Measurements from ENCODE around the gene ARHGEF28. TPM values are rescaled to one million over a fixed set of nuclear protein-coding genes. Genes with fewer than 3 reads are reported as not detected.

Gene ARHGEF28
- total RNA-seq, 2 experiments from 2014 or later, result not detected

DNA sequence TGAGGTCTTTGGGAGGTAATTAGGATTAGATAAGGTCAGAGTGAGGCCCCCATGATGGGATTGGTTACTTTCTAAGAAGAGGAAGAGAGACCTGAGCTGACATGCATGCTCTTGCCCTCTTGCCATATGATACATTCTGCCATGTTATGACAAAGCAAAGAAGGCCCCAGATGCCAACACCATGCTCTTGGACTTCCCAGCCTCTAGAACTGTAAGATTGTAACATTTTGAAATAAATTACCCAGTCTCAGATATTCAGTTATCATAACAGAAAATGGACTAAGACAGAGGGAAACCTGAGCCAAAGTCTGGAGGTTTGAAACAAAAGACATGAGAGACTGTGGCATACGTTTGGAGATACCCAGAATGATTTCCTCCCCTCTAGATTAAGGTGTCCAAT, 318.6 kb downstream of the ARHGEF28 start:
- ChIA-PET POLR2A (no interaction called here), CTCF (interaction anchor here (1.4 kb wide), 1 partner anchor 11 kb away, joined by 4 read pairs; no protein-coding TSS in a partner anchor)

DNA sequence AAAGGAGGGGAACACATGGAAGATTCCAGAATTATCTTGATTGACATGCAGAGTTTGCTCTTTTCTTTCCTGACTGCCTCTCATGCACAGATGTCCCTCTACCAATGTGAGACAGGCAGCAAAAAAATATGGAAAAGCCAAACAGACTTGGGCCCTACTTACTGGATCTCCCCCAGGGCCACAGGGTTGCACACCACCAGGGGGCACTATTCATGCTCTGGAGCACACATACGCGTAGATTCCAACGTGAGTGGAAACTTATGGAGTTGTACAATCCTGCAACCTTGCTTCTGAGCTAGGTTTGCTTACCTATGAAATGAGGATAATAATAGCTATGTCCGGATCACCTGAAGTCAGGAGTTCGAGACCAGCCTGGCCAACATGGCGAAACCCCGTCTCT, 319.5 kb downstream of the ARHGEF28 start:
- ChIA-PET CTCF (interaction anchor here (1.4 kb wide), 1 partner anchor 10 kb away, joined by 4 read pairs; no protein-coding TSS in a partner anchor), POLR2A (no interaction called here)

DNA sequence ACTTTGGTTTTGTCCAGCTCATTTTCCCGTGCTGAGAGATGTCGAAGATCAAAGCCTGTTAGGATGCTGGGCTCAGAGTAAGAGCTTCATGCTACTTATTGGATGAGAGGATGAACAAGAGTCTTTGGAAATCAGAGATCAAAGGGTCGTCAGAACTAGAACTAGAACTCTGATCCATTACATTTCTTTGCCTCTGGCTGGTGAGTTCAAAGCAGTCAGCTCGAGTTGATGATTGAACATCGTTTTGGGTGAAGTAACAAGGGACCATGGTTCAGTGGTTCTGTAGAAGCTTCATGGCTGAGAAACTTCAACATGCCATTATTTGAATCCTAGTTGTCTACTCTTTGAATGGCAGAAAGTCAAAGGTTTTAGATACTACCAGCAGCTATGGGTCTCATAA, 320.3 kb downstream of the ARHGEF28 start:
- CTCF ChIA-PET, result interaction anchor here (1.0 to 1.4 kb wide), 2 partner anchors 9 to 703 kb away, joined by 3 to 4 read pairs; no protein-coding TSS in a partner anchor

DNA sequence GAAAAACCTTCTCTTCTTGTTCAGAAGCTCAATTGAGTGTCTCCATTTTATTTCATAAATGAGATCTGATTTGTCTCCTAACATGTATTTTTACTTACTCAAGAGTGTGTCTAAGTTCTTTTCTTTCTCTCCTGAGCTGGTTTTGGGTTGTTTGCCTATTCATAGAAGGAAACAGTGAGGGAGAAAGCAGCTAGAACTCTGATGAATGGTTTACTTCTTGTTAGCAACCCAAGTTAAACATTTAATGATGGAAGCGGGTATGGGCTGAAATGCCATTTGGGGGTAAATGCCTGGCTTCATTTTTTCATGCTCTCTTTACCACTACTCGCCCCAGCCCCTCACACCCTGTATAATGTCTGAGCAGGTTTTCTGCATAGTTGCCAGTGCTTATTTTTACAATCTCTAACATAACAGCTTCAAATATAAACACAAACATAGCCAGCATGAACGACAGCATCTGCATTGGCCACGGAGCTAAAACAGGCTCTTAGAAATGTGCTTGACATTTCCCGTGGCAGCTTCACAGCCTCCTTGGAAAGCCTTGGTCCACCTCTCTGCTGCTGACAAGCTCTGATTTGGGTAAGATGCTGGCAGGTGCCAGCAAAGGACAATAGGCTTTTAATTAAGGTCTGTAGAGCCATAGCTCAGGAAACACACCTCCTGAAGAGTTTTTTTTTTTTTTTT, 321.1 kb downstream of the ARHGEF28 start:
- ChIA-PET POLR2A (no interaction called here), CTCF (interaction anchor here (1.0 kb wide), 1 partner anchor 702 kb away, joined by 3 read pairs; no protein-coding TSS in a partner anchor)

More for the DNA sequence above, 320.3 kb downstream of the ARHGEF28 start:
- POLR2A ChIA-PET, result no interaction called here

DNA sequence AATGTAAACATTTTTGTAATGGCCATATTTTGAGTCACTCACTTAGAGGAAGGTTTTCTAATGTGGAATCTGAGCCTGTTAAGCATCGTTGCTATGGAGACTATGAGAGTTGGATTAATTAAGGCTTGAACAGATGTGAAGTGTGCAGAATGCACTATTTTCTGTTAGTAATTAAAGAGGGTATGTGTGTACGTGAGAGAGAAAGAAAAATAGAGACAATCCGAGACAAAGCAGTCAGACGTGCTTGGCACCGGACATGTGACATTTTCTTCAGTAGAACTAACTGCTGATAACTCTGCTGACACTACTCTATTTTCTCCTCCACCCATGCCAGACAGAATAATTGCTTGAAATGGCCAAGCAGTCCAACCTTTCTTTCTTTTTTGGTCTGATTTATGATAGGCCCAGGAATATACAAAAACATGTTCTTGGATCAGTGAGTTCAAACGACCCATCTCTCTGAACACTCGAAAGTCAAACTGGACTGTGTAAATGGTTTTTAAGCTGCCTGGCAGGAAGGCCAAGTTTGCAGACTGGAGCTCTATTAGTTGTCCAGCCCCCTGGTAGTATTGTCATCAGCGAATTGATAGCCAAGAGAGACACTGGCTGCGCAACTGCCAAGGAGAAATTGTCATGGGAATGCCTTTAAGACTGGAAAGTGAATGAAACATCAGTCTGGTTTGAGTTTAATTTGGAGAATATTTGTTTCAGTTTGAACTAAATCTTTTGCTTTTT, 322.1 kb downstream of the ARHGEF28 start:
- POLR2A ChIA-PET, result no interaction called here

DNA sequence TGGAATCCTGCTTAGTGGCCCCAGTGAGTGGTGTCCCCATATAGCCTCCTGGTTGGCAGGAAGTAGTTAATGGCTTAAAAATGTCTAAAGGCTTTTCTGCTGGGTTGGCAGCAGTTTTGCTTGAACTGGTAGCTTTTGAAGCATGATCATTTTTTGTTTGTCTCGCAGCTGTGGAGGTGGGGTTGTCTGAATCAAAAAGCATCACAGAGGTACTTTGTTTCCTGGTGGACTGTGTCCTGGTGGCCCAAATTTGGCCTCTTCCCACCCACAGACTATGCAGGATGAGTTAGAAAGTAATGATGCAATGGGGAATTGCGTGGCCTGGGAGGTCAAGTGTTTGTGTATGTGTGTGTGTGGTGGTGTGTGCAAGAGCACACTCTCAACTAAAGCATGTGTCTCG, 322.7 kb downstream of the ARHGEF28 start:
- CTCF ChIA-PET, result no interaction called here
- POLR2A ChIA-PET, result no interaction called here

More for the DNA sequence above, 322.1 kb downstream of the ARHGEF28 start:
- CTCF ChIA-PET, result no interaction called here

DNA sequence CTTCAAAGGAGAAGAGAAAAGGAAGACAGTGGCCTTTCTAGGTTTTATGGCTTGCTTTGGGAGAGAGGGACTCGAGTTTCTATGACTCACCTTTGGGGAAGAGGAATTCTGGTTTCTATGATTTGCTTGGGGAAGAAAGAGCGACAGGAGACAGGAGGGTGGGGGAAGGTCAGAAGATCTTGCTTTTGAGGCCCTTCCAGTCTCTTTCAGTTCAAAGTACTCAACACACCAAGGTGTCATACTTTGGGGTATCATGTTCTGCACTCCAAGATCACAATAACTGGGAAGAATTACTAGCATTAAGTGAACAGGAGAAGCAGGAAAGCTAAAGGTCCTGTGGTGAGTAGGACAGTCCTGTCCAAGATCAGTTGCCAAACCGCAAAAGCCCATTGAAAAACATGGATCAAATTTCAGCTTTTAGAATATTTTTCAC, 324.5 kb downstream of the ARHGEF28 start:
- POLR2A ChIA-PET, result no interaction called here
- CTCF ChIA-PET, result no interaction called here

DNA sequence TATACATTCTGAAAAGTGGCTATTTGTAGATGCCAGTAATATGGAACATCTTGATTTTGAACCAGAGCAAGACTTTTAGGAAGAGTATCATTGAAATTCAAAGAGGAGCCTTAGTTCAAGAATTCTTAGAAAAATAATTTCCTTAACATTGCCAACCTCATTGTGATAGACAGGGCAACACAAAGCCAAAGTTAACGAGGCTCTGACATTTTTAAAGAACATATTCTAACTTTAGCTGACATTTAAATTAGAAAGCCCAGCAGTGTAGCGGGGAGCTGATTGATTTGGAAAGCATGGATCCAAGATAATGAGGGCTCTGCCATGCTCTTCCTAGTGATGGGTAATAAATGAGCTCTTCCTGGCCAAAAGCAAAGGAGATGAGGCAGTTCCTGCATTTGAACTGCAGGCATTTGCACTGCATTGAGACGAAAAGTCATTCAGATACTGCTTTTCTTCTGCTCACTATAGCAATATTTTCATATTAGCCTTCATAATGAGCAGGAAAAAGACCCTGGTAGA, 325.0 kb downstream of the ARHGEF28 start:
- ChIA-PET CTCF (no interaction called here), POLR2A (no interaction called here)

DNA sequence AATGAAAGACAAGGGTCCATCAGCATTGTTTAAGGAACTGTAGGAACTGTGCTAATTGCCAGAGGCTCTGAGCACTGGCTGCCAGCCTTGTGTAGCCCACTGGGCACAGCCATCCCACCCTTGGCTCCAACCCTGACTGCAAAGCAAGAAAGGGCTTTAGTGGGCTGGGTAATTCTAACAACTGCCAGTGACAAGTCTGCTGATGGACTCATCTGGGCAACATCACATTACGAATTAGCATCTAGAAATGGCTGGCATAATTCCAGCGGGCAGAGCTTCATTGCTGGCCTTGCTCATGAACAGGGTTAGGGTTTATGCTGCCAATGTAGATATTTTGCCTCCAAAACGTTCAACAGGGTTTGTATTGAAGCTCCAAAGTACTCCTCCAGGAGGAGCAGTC, 326.9 kb downstream of the ARHGEF28 start:
- POLR2A ChIA-PET, result no interaction called here
- CTCF ChIA-PET, result no interaction called here

DNA sequence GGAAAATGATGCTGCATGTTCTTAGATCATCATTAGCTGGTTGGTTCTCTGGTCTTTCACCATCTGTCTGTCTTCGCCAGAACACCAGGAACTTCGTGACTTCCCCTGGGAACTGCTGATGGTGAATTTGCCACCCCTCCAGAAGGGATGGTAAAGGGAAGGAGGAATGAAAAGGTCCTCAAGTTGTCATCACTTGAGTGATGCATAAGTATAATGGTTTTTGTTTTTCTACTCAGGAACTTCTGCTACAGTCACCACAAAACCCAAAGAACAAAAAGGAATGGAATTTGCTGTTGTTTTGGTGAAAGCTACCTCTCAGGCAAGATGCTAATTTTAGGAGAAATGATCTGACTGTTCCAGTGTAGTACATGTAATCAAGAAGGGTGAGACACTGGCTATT, 328.4 kb downstream of the ARHGEF28 start:
- ChIA-PET POLR2A (no interaction called here), CTCF (no interaction called here)

DNA sequence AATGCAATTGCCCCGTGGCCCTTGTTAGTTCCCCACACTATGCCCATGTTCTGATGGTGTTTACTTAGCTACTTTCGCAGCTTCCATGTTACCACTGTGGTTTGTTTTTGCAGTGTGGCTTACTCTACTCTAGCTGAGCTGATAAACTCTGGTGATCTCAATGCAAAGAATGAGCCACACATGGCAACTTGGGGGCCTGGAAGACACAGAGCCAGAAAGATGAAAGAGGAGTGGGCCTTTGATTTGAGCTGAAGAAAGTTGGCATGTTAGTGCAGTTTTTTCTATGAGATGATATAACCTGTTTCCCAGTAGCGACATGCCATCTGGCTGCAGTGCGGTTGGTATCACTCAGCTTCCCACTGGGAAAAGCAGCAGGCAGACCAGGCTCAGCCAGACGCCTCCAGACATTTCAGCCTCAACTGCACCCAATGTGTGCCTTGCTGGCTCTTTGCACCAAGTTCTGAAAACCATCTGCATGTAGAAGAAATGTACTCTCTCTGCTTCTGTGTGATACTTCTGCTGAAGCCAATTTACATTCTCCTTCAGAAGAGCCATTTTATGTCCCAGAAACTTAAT, 329.4 kb downstream of the ARHGEF28 start:
- ChIA-PET POLR2A (no interaction called here), CTCF (interaction anchor here (1.3 kb wide), 1 partner anchor 10 kb away, joined by 4 read pairs; no protein-coding TSS in a partner anchor)

DNA sequence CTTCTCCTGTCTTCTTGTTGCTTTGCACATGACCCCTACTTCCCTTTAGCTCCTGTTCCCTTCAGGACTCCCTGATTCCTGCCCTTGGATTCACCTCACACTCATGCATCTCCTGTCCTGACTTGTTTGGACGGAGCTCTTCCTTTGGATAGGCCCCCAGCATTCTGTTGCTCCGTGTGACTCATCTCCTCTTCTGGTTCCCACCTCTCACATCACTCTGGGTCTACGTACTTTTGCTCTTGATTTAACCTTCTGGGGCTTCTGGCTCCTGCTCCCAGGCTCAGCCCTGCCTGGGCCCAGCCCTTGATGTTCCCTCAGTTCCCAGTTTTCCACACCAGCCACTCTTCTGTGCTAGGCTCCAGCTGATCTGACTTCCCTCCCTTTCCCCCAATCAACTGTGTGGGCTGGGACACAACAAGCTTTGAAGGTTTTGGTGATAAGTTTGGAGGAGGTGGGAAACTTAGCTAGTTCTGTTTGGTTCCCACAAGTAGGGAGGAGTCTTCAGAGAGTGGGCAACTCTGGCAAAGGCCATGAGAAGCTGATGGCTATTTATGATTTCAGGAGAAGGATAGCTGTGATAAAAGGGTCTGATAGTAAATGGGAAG, 331.5 kb downstream of the ARHGEF28 start:
- POLR2A ChIA-PET, result no interaction called here
- CTCF ChIA-PET, result no interaction called here

DNA sequence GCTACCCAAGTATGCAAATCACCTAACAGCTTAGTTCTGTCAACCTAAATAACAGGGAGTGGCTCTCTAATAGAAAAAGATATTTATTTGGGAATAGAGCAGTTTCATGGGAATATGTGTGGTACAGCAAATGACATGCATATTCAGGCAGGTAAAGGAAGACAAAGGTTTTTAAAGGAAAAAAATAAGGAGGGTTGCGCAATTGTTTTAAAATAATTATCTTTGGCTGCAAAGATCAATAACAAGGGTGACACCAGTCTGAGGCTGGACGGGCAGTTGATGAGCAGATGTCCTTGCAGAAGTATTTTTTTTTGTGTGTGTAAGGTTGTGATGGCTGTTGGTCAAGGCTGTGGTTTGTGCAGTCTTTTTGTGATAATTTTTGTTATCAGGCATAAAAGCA, 332.0 kb downstream of the ARHGEF28 start:
- POLR2A ChIA-PET, result no interaction called here
- CTCF ChIA-PET, result no interaction called here

DNA sequence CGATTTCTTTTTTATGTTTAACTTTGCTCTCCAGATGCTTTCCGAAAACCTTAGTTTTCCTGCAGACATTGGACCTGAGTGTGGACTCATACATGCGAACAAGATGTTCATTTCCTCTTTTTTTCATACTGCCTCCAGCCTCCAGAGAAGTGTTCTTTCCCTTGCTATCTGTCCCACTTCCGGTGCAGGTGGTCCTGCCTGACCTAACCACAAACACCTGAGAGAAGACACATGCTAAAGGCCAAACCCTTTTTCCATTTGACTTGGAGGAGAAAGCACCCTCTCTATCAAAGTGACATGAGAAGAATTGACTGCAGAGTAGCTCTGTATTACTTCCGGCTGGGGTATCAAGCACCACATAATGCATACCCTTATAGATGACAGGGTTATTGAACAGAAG, 334.0 kb downstream of the ARHGEF28 start:
- CTCF ChIA-PET, result no interaction called here
- POLR2A ChIA-PET, result no interaction called here

DNA sequence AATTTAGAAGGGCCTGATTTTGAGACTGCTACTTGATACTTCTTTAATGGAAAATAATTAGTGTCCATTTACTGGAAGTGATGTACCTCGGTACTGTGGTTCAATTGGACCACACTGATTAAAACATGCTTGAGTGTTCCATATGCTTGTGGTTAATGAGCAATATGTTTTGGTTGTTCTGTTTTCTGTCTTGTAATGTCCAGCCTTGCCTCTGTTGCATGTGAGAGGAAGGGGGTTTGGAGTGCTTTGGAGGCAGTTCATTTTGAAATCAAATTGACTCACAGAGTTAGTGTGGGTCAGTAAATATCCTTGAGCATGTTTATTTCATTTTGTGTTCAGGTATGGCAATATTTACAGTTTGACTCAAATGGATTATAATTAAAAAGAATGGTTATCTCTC, 334.4 kb downstream of the ARHGEF28 start:
- POLR2A ChIA-PET, result no interaction called here
- CTCF ChIA-PET, result no interaction called here

DNA sequence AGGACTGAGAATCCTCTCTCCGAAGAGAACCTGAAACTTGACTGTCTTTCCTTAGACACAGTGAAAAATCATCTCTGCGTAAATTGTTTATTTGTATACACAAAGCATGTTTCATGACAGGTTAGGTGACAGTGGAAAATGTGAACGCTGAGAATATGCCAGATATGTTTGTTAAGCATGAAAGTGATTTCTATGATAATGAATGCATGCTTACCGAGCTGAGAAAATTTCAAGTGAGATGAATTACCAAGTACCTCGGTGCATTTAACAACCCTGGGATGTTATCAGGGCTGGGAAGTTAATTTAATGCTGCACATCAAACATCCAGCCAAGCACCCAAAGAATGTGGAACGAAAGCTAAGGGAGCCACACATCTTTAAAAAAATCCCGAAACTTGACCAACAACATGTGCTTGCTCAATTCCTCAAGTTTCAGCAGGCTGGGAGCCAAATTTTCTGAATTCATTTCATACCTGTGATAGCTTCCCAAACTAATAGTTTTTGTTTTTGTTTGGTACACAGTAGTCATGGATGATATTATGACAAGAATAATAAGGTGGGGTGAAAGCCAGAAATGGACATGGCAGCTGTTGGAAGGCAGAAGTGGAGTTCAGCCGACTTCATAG, 336.9 kb downstream of the ARHGEF28 start:
- ChIA-PET POLR2A (no interaction called here), CTCF (no interaction called here)

DNA sequence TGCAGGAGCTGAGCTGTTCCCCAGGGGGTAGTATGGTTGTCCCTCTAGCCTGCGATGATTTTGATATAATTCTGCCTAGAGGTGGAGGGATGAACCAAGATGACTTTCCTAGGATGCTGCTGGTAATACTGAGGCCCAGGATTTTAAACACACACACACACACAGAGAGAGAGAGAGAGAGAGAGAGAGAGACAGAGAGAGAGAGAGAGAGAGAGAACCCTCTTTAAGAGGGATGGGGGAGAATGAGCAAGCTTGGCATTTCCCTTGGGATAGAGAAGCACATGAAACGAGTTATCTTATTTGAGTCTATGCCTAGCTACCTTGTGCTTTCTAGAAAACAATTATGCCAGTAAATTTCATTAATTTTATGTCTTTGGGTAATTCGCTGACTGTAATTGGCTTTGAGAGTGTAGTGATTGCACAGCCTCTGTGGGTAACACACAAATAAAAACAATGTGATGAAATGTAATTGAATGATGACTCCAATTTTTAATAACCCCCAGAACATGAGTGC, 338.4 kb downstream of the ARHGEF28 start:
- ChIA-PET CTCF (no interaction called here), POLR2A (no interaction called here)

DNA sequence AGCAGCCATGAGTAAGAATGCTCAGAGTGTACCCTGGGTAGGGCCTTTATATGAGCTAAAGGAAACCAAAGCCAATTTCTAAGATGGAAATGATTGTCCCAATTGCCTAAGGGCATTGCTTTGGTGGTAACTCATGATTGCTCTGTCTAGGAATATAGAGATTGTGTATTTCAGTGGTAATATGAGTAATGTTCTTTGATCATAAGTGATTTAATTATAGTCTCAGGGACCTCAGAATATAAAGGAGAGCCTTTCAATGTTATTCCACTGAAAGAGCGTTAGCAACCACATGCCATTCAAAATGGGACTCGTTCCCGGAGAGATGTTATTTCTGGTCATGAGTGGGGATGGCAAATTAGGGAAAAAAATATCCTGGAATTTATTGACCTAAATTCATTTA, 340.5 kb downstream of the ARHGEF28 start:
- ChIA-PET CTCF (no interaction called here), POLR2A (no interaction called here)

DNA sequence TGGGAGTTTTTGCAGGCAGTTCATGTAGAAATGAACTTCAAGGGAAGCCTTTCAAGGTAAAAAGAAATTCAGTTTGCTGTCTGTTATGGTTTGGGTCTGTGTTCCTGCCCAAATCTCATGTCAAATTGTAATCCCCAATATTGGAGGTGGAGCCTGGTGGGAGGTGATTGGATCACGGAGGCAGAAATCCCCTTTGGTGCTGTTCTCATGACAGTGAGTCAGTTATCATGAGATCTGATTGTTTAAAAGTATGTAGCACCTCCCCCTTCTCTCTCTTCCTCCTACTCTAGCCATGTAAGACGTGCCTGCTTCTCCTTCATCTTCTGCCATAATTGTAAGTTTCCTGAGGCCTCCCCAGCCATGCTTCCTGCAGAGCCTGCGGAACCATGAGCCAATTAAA, 341.4 kb downstream of the ARHGEF28 start:
- CTCF ChIA-PET, result no interaction called here
- POLR2A ChIA-PET, result no interaction called here

DNA sequence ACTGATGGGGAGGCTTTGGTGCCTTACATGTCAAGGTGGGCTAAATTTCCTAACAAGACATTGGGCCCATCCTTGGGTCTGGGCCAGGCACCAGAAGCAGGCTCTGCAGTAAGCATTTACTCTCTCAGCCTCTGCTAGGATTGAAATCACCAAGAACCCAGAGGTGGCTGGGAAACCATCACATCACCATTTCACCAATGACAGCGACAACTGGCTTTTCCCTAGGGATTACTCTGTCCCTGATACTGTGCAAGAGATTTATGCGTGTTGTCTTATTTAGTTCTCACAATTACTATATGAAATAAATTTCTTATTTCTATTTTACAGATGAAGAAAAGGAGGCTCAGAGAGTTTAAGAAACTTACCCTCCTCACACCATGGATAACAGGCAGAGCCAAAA, 342.2 kb downstream of the ARHGEF28 start:
- POLR2A ChIA-PET, result no interaction called here
- CTCF ChIA-PET, result no interaction called here
